Testis (tissue), 2 donors: ENCODE results near the gene DGLUCY.

Source experiments
- POLR2A ChIP-seq: fragments of 450-650 bp; IDR thresholded peaks from one replicate; pipeline ENCODE4 v1.6.1; 2017; ENCODE audit warnings: antibody characterized with exemption, mild to moderate bottlenecking, moderate library complexity
- TF ChIP-seq, protein P1 (sequence below), 3 experiments: fragments of 450-650 bp in 2 of 3; fragments of 200-600 bp in 1 of 3; sonication (generic) in 1 of 3; IDR thresholded peaks; one replicate each; pipeline ENCODE4 v1.5.1; 2016 to 2019; ENCODE audit warnings: antibody characterized with exemption in 3 of 3, mild to moderate bottlenecking in 2 of 3, moderate library complexity in 1 of 3

DNA sequence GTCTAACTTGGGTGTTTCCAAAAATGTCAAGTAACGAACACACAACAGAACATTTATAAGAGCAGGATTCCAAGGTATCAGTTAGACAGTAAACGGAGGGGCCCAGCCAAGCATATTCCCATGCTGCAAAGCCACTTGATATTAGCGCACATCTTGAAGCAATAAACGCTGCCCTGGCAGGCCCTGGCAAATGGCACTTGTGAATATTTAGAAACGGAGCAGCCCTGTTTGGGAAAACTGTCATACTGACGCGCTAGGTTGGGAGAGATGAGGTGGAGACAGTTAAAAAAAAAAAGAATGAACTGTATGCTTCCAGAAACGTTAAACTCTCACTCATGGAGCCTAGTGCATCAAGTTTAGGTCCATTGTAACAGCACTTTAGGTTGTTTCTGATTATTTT is 9.3 kb downstream of the DGLUCY start:
- TF ChIP-seq, protein P1, sequence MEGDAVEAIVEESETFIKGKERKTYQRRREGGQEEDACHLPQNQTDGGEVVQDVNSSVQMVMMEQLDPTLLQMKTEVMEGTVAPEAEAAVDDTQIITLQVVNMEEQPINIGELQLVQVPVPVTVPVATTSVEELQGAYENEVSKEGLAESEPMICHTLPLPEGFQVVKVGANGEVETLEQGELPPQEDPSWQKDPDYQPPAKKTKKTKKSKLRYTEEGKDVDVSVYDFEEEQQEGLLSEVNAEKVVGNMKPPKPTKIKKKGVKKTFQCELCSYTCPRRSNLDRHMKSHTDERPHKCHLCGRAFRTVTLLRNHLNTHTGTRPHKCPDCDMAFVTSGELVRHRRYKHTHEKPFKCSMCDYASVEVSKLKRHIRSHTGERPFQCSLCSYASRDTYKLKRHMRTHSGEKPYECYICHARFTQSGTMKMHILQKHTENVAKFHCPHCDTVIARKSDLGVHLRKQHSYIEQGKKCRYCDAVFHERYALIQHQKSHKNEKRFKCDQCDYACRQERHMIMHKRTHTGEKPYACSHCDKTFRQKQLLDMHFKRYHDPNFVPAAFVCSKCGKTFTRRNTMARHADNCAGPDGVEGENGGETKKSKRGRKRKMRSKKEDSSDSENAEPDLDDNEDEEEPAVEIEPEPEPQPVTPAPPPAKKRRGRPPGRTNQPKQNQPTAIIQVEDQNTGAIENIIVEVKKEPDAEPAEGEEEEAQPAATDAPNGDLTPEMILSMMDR (IDR thresholded peaks at IDR 0.05) = no peak
- TF ChIP-seq POLR2A = no peak
